ENCODE measurements around the gene KCNIP4. TPM values are rescaled to one million over a fixed set of nuclear protein-coding genes. Genes with fewer than 3 reads are reported as not detected.

The KCNIP4 gene
- total and polyA plus RNA-seq, 2 experiments from 2014 or later = 0.14 to 0.63 TPM

DNA sequence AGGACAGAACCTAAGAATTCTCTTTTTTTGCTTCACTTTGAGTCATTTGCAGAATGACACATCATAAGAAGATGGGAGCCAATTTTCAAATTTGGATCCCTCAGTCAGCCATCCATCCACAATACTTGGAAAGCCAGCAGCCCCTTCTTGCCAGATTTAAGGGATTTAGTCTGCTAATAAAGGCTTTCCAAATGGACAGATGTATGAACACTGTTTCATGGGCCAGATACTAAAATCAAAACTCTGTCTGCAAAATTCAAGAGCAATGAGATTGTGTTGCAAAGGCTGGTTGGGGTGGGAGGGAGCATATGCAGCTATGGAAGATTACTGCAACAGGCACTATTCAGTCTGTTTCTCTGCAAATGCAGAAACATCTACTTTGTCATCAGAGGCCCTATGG is 37.7 kb upstream of the KCNIP4 start:
- no peaks in the 10 kb centered on the region for H3K4me1 ChIP-seq (ENCODE audit: insufficient read depth)
- H3K36me3 ChIP-seq (ENCODE audit: insufficient read depth) = no peaks in the 10 kb centered on the region
- no peaks in the 10 kb centered on the region for H3K27me3 ChIP-seq (ENCODE audit: insufficient read depth)
- no peaks in the 10 kb centered on the region for H3K36me3 Mint-ChIP-seq (ENCODE audit: low read depth)
- H3K4me3 ChIP-seq = no peak overlapping the region
- H3K9me2 ChIP-seq (ENCODE audit: insufficient read depth) = 0 out of 2 replicates have a peak, but pooled peaks cover 3% of the 10 kb centered on the region
- H3K79me2 ChIP-seq (replicated peaks; ENCODE audit: insufficient read depth) = no peaks in the 10 kb centered on the region
- no peak overlapping the region for H3K4me3 Mint-ChIP-seq
- H2AFZ ChIP-seq = no peak overlapping the region
- no peaks in the 10 kb centered on the region for H4K20me1 ChIP-seq (replicated peaks; ENCODE audit: insufficient read depth)
- no peak overlapping the region for H3K27ac Mint-ChIP-seq
- H3K27me3 Mint-ChIP-seq (ENCODE audit: insufficient read depth, low read depth, poor library complexity) = no peaks in the 10 kb centered on the region
- H3K4me1 Mint-ChIP-seq = peaks cover 2% of the 10 kb centered on the region; the same call in 1 of the 3 replicates
- no peak for TF ChIP-seq NANOG (IDR thresholded peaks at IDR 0.05; ENCODE audit: borderline replicate concordance)
- TF ChIP-seq, protein P1, sequence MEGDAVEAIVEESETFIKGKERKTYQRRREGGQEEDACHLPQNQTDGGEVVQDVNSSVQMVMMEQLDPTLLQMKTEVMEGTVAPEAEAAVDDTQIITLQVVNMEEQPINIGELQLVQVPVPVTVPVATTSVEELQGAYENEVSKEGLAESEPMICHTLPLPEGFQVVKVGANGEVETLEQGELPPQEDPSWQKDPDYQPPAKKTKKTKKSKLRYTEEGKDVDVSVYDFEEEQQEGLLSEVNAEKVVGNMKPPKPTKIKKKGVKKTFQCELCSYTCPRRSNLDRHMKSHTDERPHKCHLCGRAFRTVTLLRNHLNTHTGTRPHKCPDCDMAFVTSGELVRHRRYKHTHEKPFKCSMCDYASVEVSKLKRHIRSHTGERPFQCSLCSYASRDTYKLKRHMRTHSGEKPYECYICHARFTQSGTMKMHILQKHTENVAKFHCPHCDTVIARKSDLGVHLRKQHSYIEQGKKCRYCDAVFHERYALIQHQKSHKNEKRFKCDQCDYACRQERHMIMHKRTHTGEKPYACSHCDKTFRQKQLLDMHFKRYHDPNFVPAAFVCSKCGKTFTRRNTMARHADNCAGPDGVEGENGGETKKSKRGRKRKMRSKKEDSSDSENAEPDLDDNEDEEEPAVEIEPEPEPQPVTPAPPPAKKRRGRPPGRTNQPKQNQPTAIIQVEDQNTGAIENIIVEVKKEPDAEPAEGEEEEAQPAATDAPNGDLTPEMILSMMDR (conservative IDR thresholded peaks at IDR 0.05; ENCODE audit: low read depth in 2 of 2) = no peak
- no peak for TF ChIP-seq STAT1 (IDR thresholded peaks at IDR 0.05; ENCODE audit: unreplicated experiment)
- TF ChIP-seq, protein P2, sequence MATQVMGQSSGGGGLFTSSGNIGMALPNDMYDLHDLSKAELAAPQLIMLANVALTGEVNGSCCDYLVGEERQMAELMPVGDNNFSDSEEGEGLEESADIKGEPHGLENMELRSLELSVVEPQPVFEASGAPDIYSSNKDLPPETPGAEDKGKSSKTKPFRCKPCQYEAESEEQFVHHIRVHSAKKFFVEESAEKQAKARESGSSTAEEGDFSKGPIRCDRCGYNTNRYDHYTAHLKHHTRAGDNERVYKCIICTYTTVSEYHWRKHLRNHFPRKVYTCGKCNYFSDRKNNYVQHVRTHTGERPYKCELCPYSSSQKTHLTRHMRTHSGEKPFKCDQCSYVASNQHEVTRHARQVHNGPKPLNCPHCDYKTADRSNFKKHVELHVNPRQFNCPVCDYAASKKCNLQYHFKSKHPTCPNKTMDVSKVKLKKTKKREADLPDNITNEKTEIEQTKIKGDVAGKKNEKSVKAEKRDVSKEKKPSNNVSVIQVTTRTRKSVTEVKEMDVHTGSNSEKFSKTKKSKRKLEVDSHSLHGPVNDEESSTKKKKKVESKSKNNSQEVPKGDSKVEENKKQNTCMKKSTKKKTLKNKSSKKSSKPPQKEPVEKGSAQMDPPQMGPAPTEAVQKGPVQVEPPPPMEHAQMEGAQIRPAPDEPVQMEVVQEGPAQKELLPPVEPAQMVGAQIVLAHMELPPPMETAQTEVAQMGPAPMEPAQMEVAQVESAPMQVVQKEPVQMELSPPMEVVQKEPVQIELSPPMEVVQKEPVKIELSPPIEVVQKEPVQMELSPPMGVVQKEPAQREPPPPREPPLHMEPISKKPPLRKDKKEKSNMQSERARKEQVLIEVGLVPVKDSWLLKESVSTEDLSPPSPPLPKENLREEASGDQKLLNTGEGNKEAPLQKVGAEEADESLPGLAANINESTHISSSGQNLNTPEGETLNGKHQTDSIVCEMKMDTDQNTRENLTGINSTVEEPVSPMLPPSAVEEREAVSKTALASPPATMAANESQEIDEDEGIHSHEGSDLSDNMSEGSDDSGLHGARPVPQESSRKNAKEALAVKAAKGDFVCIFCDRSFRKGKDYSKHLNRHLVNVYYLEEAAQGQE (IDR thresholded peaks at IDR 0.05; ENCODE audit: unreplicated experiment) = no peak
- no peak for TF ChIP-seq EZH2 (IDR thresholded peaks at IDR 0.05; ENCODE audit: low read depth, unreplicated experiment)
- TF ChIP-seq, protein P3, sequence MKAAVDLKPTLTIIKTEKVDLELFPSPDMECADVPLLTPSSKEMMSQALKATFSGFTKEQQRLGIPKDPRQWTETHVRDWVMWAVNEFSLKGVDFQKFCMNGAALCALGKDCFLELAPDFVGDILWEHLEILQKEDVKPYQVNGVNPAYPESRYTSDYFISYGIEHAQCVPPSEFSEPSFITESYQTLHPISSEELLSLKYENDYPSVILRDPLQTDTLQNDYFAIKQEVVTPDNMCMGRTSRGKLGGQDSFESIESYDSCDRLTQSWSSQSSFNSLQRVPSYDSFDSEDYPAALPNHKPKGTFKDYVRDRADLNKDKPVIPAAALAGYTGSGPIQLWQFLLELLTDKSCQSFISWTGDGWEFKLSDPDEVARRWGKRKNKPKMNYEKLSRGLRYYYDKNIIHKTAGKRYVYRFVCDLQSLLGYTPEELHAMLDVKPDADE (IDR thresholded peaks at IDR 0.05) = no peak
- no peak for TF ChIP-seq EZH2phosphoT487 (IDR thresholded peaks at IDR 0.05; ENCODE audit: unreplicated experiment)
- TF ChIP-seq, protein P4, sequence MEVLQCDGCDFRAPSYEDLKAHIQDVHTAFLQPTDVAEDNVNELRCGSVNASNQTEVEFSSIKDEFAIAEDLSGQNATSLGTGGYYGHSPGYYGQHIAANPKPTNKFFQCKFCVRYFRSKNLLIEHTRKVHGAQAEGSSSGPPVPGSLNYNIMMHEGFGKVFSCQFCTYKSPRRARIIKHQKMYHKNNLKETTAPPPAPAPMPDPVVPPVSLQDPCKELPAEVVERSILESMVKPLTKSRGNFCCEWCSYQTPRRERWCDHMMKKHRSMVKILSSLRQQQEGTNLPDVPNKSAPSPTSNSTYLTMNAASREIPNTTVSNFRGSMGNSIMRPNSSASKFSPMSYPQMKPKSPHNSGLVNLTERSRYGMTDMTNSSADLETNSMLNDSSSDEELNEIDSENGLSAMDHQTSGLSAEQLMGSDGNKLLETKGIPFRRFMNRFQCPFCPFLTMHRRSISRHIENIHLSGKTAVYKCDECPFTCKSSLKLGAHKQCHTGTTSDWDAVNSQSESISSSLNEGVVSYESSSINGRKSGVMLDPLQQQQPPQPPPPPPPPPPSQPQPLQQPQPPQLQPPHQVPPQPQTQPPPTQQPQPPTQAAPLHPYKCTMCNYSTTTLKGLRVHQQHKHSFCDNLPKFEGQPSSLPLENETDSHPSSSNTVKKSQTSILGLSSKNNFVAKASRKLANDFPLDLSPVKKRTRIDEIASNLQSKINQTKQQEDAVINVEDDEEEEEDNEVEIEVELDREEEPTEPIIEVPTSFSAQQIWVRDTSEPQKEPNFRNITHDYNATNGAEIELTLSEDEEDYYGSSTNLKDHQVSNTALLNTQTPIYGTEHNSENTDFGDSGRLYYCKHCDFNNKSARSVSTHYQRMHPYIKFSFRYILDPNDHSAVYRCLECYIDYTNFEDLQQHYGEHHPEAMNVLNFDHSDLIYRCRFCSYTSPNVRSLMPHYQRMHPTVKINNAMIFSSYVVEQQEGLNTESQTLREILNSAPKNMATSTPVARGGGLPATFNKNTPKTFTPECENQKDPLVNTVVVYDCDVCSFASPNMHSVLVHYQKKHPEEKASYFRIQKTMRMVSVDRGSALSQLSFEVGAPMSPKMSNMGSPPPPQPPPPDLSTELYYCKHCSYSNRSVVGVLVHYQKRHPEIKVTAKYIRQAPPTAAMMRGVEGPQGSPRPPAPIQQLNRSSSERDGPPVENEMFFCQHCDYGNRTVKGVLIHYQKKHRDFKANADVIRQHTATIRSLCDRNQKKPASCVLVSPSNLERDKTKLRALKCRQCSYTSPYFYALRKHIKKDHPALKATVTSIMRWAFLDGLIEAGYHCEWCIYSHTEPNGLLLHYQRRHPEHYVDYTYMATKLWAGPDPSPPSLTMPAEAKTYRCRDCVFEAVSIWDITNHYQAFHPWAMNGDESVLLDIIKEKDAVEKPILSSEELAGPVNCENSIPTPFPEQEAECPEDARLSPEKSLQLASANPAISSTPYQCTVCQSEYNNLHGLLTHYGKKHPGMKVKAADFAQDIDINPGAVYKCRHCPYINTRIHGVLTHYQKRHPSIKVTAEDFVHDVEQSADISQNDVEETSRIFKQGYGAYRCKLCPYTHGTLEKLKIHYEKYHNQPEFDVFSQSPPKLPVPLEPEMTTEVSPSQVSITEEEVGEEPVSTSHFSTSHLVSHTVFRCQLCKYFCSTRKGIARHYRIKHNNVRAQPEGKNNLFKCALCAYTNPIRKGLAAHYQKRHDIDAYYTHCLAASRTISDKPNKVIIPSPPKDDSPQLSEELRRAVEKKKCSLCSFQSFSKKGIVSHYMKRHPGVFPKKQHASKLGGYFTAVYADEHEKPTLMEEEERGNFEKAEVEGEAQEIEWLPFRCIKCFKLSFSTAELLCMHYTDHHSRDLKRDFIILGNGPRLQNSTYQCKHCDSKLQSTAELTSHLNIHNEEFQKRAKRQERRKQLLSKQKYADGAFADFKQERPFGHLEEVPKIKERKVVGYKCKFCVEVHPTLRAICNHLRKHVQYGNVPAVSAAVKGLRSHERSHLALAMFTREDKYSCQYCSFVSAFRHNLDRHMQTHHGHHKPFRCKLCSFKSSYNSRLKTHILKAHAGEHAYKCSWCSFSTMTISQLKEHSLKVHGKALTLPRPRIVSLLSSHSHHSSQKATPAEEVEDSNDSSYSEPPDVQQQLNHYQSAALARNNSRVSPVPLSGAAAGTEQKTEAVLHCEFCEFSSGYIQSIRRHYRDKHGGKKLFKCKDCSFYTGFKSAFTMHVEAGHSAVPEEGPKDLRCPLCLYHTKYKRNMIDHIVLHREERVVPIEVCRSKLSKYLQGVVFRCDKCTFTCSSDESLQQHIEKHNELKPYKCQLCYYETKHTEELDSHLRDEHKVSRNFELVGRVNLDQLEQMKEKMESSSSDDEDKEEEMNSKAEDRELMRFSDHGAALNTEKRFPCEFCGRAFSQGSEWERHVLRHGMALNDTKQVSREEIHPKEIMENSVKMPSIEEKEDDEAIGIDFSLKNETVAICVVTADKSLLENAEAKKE (CRISPR knock-in tag; IDR thresholded peaks at IDR 0.05) = no peak
- TF ChIP-seq POLR2AphosphoS5 (IDR thresholded peaks at IDR 0.05; ENCODE audit: low read depth) = no peak
- no peak for TF ChIP-seq ZNF114 (CRISPR knock-in tag; IDR thresholded peaks at IDR 0.05)
- TF ChIP-seq JUNB (IDR thresholded peaks at IDR 0.05; ENCODE audit: unreplicated experiment) = no peak
- no peak for TF ChIP-seq CREB1 (CRISPR knock-in tag; IDR thresholded peaks at IDR 0.05; ENCODE audit: low read depth)
- no peak for TF ChIP-seq ZNF331 (CRISPR knock-in tag; IDR thresholded peaks at IDR 0.05; ENCODE audit: low read depth)
- no peak overlapping the region for H3K27ac ChIP-seq (ENCODE audit: low read depth)
- H3K4me2 ChIP-seq = no peak overlapping the region
- no peaks in the 10 kb centered on the region for H3K9me3 Mint-ChIP-seq
- H3F3A ChIP-seq (replicated peaks; ENCODE audit: low read depth) = no peaks in the 10 kb centered on the region
- no peak for ATAC-seq
- no peak for DNase-seq (ENCODE audit: low spot score)
